Measurements from ENCODE around the gene CETP.
"Not testable (repeated sequence)": the region's sequence is repeated elsewhere in the genome, so short reads cannot be mapped to it uniquely, and the experiment has no call there.

The CETP gene

DNA sequence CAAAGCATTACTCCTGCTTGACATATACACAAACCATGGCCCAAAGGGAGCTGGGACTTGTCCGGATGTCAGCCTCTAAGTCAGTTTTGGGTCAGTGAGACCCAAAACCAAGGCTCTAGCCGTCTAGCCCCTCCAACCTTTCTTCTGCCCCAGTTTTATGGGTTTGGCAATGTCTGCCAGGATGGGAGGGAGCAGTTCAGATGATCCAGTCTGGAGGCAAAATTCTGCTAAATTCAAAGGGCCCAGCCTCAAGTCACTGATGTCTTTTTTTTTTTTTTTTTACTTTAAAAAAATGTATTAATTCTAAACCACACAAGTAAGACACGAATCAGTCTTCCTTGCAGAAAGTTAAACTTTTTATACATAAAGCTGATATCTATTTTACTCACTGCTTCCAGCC is 36.2 kb downstream of the CETP start:
- no peak for DNase-seq (ENCODE audit: low read depth)

DNA sequence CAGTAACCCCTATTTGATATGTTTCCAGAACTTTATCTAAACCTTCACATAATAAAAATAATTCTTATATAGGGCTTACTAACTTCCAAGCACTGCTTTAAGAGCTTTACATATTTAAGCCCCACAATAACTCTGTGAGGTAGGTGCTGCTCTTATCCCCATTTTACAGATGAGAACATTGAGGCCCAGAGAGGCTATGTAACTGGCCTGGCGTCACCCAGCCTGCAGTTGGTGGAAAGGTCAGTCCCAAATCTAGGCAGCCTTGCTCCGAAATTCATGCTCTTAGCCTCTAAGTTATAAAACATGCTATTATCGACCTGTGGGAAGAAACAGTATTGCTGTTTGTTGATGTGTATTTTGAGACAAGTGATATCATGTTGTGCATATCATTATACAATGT is 36.6 kb downstream of the CETP start:
- DNase-seq (ENCODE audit: low read depth): no peak

DNA sequence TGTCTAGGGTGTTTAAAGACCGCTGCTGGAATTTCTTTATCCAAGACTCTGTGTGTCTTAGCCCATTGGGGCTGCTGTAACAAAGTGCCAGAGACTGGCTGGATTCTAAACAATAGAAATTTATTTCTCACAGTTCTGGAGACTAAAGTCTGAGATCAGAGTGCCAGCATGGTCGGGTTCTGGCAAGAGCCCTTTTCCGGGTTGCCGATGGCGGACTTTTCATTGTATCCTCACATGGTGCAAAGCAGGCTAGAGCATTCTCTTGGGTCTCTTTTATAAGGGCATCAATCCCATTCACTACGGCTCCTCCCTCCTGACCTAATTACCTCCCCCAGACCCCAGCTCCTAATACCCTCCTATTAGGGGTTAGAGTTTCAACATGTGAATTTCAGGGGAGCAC is 37.1 kb downstream of the CETP start:
- DNase-seq (ENCODE audit: low read depth): no peak

- DNase-seq (ENCODE audit: low read depth): no peak
These were observed 37.9 kb downstream of the CETP start for GRCh38 chr16:56999409-57000270.

DNA sequence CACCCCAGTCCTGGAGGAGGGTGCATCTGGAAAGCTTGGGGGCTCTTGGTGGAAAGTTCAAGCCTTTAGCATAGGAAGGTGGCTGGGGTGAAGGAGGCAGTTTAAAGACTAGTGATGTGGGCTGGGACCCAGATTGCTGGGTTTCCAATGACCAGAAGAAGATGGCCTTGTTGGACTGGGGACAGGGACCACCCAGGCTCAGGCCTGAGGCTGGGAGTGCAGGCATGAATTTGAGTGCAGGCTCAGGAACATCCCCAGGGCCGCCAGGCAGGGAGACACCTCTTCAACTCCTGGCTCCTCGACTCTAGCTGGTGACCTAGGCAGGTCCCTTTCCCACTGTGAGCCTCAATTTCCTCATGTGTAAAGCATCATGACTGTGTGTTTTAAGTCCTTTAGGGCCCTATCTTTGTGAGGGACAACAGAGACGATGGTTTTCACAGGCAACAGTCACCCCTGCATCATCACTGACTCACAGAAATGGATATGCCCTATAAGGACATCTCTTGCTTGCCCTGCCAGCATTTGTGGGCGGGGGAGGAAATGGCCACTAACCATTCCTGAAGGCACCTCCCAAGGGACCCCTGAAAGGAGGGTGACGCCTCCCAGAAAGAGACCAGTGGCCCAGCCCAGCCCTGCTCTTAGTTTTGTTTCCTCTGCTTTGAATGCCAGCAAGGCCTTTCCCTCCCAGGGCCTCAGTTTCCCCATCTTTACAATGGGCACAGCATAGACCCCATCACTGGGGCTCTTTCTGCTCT is 38.7 kb downstream of the CETP start:
- DNase-seq (ENCODE audit: low read depth): no peak

GRCh38 chr16:57001026-57001679 is 39.4 kb downstream of the CETP start:
- DNase-seq (ENCODE audit: low read depth): no peak

- DNase-seq (ENCODE audit: low read depth): no peak
These were observed 42.0 kb downstream of the CETP start for GRCh38 chr16:57003439-57004386.

DNA sequence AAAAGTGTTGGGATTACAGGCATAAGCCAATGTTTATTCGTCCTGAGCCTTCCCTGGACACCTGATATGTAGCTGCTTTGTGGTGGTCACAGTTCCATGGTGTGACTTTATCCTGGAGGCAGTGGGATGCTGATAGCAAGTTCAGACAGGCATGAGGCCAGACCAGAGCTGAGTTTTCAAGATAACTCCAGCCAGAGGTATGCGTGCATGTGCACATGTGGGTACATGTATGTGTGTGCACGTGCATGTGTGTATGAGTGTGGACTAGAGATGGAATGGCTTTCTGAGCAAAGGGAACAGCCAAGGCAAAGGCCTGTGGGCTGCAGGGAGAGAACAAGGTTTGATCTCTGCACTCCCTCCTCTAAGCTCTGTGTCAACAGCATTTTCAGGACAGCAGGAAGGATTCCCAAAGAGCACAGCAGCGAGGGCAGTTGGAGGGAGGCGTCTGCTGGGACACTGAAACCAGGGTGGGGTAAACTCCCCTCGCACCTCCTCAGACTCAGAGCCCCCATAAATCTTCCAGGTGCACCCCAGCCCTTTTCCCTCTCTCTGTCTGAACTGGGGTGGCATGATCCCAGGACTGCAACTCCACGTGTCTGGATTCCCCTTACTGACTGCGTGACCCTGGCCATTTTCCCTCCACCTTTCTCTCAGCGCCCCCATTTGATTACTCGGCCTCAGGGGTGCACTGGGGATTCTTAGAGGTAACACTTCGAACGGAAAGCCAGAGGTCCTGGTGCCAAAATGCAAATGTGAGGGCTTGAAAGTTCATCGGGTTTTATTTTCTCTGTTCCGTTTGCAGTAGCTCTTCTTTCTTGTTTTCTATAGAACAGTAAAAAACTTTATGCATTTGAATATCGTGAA is 42.9 kb downstream of the CETP start:
- no peak for DNase-seq (ENCODE audit: low read depth)

DNA sequence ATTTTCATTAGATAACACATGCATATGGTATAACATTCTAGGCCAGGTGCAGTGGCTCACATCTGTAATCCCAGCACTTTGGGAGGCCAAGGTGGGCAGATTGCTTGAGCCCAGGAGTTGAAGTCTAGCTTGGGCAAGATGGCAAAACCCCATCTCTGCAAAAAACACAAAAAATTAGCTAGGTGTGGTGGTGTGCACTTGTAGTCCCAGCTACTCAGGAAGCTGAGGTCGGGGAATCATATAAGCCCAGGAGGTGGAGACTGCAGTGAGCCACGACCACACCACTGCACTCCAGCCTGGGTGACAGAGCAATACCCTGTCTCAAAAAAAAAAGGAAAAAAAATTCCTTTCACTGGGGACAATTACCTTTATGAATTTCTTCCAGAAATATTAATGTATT is 43.8 kb downstream of the CETP start:
- not testable (repeated sequence) for DNase-seq (ENCODE audit: low read depth)

GRCh38 chr16:57007050-57007449 is 45.3 kb downstream of the CETP start:
- DNase-seq (ENCODE audit: low read depth): no peak

DNA sequence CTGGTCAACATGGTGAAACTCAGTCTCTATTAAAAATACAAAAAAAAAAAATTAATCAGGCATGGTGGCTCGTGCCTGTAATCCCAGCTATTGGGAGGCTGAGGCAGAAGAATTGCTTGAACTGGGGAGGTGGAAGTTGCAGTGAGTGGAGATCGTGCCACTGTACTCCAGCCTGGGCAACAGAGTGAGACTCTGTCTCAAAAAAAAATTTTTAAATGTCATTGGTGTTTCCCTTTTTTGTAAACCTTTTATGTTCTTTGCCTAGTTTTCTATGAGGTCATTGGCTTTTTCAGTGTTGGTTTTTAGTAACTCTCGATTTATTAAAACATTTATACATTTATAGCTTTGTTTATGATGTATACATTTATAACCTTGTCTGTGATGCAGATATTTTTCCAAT is 45.8 kb downstream of the CETP start:
- DNase-seq (ENCODE audit: low read depth): no peak

- no peak for DNase-seq (ENCODE audit: low read depth)
These were observed 46.7 kb downstream of the CETP start for GRCh38 chr16:57008440-57008839.

DNA sequence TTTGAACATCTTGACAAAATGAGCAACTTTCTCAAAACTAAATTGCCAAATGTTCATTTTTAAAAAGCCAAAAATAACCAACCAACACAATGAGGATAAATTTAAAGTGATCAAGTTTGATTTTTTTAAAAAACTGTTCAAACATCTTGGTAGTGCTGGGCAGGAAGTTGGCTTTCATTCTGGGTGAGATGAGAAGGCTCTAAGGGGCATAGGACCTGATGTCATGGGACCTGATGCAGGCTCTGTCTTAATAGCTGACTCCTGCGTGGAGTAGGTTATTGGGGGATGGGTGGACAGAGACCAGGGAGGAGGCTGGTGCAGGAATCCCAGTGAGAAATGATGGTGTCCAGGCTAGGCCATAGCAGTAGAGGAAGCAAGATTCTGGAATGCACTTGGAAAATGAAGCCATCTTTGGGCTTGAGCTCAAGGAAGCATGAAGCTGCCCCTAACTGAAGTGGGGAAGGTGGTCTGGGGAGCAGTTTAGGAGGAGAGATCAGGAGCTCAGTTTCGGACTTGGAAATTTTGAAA is 48.0 kb downstream of the CETP start:
- DNase-seq (ENCODE audit: low read depth): no peak

DNA sequence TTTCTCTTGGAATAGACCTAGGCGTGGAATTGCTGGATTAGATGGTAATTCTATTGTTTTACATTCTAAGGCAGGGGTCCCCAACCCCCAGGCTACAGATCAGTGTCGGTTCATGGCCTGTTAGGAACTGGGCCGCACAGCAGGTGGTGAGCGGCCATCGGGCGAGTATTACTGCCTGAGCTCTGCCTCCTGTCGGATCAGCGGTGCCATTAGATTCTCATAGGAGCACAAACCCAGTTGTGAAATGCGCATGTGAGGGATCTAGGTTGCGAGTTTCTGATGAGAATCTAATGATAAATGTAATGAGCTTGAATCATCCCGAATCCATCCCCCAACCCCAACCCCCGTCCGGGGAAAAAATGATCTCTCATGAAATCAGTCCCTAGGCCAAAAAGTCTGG is 50.6 kb downstream of the CETP start:
- DNase-seq (ENCODE audit: low read depth): no peak

- no peak for DNase-seq (ENCODE audit: low read depth)
These were observed 51.5 kb downstream of the CETP start for GRCh38 chr16:57013229-57013628.

- DNase-seq (ENCODE audit: low read depth): no peak
These were observed 52.2 kb downstream of the CETP start for GRCh38 chr16:57013902-57014301.

GRCh38 chr16:57016301-57016700 is 54.6 kb downstream of the CETP start:
- no peak for DNase-seq (ENCODE audit: low read depth)

DNA sequence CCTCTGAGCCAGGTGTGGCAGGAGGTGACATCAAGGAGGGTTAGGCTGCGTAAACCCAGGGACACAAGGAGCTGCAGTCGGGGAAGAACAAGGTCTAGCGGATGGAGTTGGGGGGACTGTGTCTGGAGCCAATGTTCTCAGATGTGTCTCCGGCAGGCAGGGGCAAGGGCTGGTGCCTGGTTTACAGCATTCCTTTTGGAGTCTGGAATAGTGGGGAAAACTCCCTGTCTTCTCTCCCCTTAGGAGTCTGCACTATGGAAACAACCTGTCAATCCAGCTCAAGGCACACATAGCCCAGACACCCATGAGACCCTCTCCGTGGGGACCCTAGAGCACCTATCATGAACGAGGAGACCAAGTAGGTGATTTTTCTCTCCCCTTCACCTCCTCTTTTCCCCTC is 55.1 kb downstream of the CETP start:
- DNase-seq (ENCODE audit: low read depth): no peak

DNA sequence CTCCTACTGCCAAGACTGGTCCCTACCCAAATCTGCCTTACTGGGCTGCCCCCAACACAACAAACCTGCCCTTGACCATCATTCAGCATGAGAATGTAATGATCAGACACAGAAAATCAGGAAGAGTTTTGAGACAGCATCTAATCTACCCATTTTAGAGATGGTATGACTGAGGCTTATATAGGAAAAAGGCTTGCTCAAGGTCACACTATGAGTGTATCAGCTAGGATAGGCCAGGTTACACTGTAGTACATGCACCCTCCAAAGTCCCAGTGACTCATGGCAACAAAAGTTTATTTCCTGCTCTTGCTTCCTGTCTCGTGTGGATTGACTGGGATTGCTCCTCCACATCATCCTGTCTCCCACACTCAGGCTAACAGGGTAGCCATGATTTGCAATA is 55.5 kb downstream of the CETP start:
- DNase-seq (ENCODE audit: low read depth): no peak

DNA sequence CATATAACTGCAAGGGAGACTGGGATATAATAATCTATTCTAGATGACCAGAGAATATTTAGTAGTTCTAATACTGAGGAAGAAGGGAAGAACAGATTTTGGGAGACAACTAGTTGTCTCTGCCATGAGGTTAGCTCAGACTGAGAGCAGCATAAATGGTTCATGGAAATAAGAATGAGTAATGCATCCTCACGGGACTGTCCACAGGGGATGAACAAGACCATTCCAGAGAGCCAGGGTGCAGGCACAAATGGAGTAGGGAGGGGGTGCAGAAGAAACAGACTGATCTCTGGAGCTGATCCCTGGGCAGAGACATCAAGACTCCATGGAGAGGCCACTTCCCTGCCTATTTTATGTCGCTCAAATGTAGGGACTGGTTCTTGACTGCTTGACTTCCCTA is 58.0 kb downstream of the CETP start:
- no peak for DNase-seq (ENCODE audit: low read depth)

DNA sequence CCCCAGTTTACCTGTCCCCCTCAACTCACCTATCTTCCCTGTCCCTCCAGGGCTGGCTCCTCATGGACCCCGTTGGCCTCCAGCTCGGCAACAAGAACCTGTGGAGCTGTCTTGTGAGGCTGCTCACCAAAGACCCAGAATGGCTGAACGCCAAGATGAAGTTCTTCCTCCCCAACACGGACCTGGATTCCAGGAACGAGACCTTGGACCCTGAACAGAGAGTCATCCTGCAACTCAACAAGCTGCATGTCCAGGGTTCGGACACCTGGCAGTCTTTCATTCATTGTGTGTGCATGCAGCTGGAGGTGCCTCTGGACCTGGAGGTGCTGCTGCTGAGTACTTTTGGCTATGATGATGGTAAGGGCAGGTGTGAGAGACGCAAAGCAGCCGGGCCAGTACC is 58.9 kb downstream of the CETP start:
- DNase-seq (ENCODE audit: low read depth): no peak

All from activated T-cell treated with anti-CD3 and anti-CD28 coated beads for 1 hour (primary cell).